ENCODE data around the gene SLC16A8.
A peak's percentile ranks its signal among the peaks of the same experiment; 100 is the strongest.
"Not testable (repeated sequence)": the region's sequence is repeated elsewhere in the genome, so short reads cannot be mapped to it uniquely, and the experiment has no call there.

Gene SLC16A8

GRCh38 chr22:38083931-38084631 lies at the start of gene SLC16A8:
TSS of gene SLC16A8 (minus strand) at chr22:38084184. CDS start at chr22:38082873, 1,311 bp downstream.
- DNase-seq: no peak

GRCh38 chr22:38133331-38133730 lies 49.3 kb upstream of the SLC16A8 start:
- no peak for DNase-seq

GRCh38 chr22:38132794-38133193 lies 48.8 kb upstream of the SLC16A8 start:
- DNase-seq: no peak

GRCh38 chr22:38132136-38132535 lies 48.2 kb upstream of the SLC16A8 start:
- no peak for DNase-seq

GRCh38 chr22:38131399-38131798 lies 47.4 kb upstream of the SLC16A8 start:
- no peak for DNase-seq

GRCh38 chr22:38129856-38130255 lies 45.9 kb upstream of the SLC16A8 start:
- no peak for DNase-seq

- no peak for DNase-seq
Observed at GRCh38 chr22:38129021-38129420, 45.0 kb upstream of the SLC16A8 start.

GRCh38 chr22:38127869-38128268 lies 43.9 kb upstream of the SLC16A8 start:
- no peak for DNase-seq

GRCh38 chr22:38126928-38127668 lies 43.1 kb upstream of the SLC16A8 start:
- no peak for DNase-seq

GRCh38 chr22:38125751-38126201 lies 41.8 kb upstream of the SLC16A8 start:
- no peak for DNase-seq

- no peak for DNase-seq
Observed at GRCh38 chr22:38125038-38125610, 41.1 kb upstream of the SLC16A8 start.

- DNase-seq: no peak
Observed at GRCh38 chr22:38124236-38124974, 40.4 kb upstream of the SLC16A8 start.

GRCh38 chr22:38122616-38123015 lies 38.6 kb upstream of the SLC16A8 start:
- no peak for DNase-seq

GRCh38 chr22:38120359-38121110 lies 36.6 kb upstream of the SLC16A8 start:
- DNase-seq: no peak

GRCh38 chr22:38118747-38119146 lies 34.8 kb upstream of the SLC16A8 start:
- DNase-seq: not testable (repeated sequence)

- no peak for DNase-seq
Observed at GRCh38 chr22:38118182-38118581, 34.2 kb upstream of the SLC16A8 start.

GRCh38 chr22:38117556-38117955 lies 33.6 kb upstream of the SLC16A8 start:
- not testable (repeated sequence) for DNase-seq

- no peak for DNase-seq
Observed at GRCh38 chr22:38115423-38116205, 31.6 kb upstream of the SLC16A8 start.

- peak; percentile 86 for DNase-seq
Observed at GRCh38 chr22:38114484-38115398, 30.8 kb upstream of the SLC16A8 start.

- no peak for DNase-seq
Observed at GRCh38 chr22:38112381-38112780, 28.4 kb upstream of the SLC16A8 start.

Measured in right hindlimb (tissue), 1 donor.